AG04450 (cell line): ENCODE measurements around the gene SSBP1. TPM values are rescaled to one million over a fixed set of nuclear protein-coding genes. Genes with fewer than 3 reads are reported as not detected.
A peak's percentile ranks its signal among the peaks of the same experiment; 100 is the strongest.

ENCODE experiments used
- CTCF ChIA-PET: fragments of 300-600, 350-600 bp; formaldehyde crosslinking; extraction: SDS; loops from one replicate; lab custom pipeline; 2022; ENCODE audit warnings: antibody characterized with exemption, inconsistent platforms; lab: Charles Lee
- POLR2A ChIA-PET: fragments of 350-600 bp; formaldehyde crosslinking; extraction: SDS; loops from one replicate; lab custom pipeline; 2021; ENCODE audit warnings: antibody characterized with exemption, inconsistent platforms; lab: Yijun Ruan, JAX
- DNase-seq: peaks from one replicate; pipeline ENCODE4 v3.0.0-alpha.2; 2011; ENCODE audit warnings: low read depth, low spot score
- H3K27ac ChIP-seq: one replicate; pipeline ENCODE4 v1.5.1; 2012; ENCODE audit warnings: low read depth, low read length, control low read depth
- H3K27me3 ChIP-seq: one replicate; pipeline ENCODE4 v1.6.0; 2012; ENCODE audit warnings: low read length; ENCODE audit not compliant: control insufficient read depth, insufficient read depth
- H3K4me3 ChIP-seq: 2 replicates; pipeline ENCODE4 v1.5.1; 2011; ENCODE audit warnings: mild to moderate bottlenecking, low read depth, low read length, control low read depth
- H3K9me3 ChIP-seq: 2 replicates; pipeline ENCODE4 v1.5.1; 2012; ENCODE audit warnings: low read length; ENCODE audit not compliant: control insufficient read depth, insufficient read depth
- polyA plus RNA-seq: library from polyadenylated mRNA; depleted of rRNA; stranded (reverse); fragments of >200 nt; gene quantifications from 2 replicates; pipeline ENCODE4 v1.2.3, GENCODE V29; 2011
- TF ChIP-seq, protein P1 (sequence below): IDR thresholded peaks from 2 replicates; pipeline ENCODE4 v1.5.1; 2011; ENCODE audit warnings: low read depth, low read length, control low read depth, inconsistent platforms

Gene SSBP1
- polyA plus RNA-seq, 1 experiment = 212 TPM

- no peak for DNase-seq
- Histone ChIP-seq H3K27me3 (no peaks in the 10 kb centered on the region), H3K27ac (no peak overlapping the region), H3K4me3 (no peak overlapping the region), H3K9me3 (no peaks in the 10 kb centered on the region)
- ChIA-PET POLR2A (no interaction called here), CTCF (interaction anchor here (1.0 kb wide), 1 partner anchor 42 kb away, joined by 4 read pairs; no protein-coding TSS in a partner anchor)
- TF ChIP-seq, protein P1, sequence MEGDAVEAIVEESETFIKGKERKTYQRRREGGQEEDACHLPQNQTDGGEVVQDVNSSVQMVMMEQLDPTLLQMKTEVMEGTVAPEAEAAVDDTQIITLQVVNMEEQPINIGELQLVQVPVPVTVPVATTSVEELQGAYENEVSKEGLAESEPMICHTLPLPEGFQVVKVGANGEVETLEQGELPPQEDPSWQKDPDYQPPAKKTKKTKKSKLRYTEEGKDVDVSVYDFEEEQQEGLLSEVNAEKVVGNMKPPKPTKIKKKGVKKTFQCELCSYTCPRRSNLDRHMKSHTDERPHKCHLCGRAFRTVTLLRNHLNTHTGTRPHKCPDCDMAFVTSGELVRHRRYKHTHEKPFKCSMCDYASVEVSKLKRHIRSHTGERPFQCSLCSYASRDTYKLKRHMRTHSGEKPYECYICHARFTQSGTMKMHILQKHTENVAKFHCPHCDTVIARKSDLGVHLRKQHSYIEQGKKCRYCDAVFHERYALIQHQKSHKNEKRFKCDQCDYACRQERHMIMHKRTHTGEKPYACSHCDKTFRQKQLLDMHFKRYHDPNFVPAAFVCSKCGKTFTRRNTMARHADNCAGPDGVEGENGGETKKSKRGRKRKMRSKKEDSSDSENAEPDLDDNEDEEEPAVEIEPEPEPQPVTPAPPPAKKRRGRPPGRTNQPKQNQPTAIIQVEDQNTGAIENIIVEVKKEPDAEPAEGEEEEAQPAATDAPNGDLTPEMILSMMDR = no peak
Observed at GRCh38 chr7:141695803-141696289, 42.3 kb upstream of the SSBP1 start.

DNA sequence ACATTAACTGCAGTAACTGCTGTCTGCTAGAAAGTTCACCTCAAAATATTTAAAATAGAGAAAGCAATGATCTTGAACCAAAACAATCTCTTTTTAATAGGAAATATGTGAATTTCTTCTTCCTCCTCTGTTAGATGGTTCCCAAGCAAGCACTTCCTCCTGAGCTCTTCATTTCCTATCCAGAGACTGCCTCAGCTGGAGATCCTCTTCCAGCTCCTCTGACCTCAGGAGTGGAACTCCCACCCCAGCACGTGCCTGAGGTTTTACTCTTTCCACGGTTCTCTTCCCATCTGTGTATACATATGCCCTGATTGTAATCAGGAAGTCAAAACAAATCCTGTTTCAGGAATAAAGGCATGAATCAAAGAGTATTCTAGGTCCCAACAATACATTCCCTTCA is 41.8 kb upstream of the SSBP1 start:
- Histone ChIP-seq H3K27ac (no peak overlapping the region), H3K4me3 (no peak overlapping the region), H3K27me3 (no peaks in the 10 kb centered on the region), H3K9me3 (no peaks in the 10 kb centered on the region)
- no peak for DNase-seq
- ChIA-PET CTCF (interaction anchor here (1.0 to 1.1 kb wide), 2 partner anchors 41 to 42 kb away, joined by 3 to 4 read pairs; partner anchors contain the start of gene SSBP1), POLR2A (interaction anchor here (0.8 kb wide), 1 partner anchor 42 kb away, joined by 3 read pairs; the partner anchor contains the start of gene SSBP1)
- TF ChIP-seq, protein P1 = no peak

GRCh38 chr7:141697211-141697871 is 40.8 kb upstream of the SSBP1 start:
- DNase-seq = peak; percentile 11
- Histone ChIP-seq H3K4me3 (no peak overlapping the region), H3K27ac (no peak overlapping the region), H3K27me3 (no peaks in the 10 kb centered on the region), H3K9me3 (no peaks in the 10 kb centered on the region)
- TF ChIP-seq, protein P1 = no peak
- CTCF ChIA-PET = interaction anchor here (1.1 kb wide), 1 partner anchor 40 kb away, joined by 3 read pairs; the partner anchor contains the start of gene SSBP1
- POLR2A ChIA-PET = interaction anchor here (0.8 kb wide), 1 partner anchor 41 kb away, joined by 3 read pairs; the partner anchor contains the start of gene SSBP1

GRCh38 chr7:141698247-141699015 is 39.7 kb upstream of the SSBP1 start:
- Histone ChIP-seq H3K27ac (no peak overlapping the region), H3K27me3 (peaks cover 3% of the 10 kb centered on the region), H3K4me3 (no peak overlapping the region), H3K9me3 (no peaks in the 10 kb centered on the region)
- no peak for DNase-seq
- CTCF ChIA-PET = interaction anchor here (1.2 kb wide), 1 partner anchor 48 kb away, joined by 3 read pairs; no protein-coding TSS in a partner anchor
- TF ChIP-seq, protein P1 = no peak
- POLR2A ChIA-PET = interaction anchor here (1.0 kb wide), 1 partner anchor 40 kb away, joined by 4 read pairs; the partner anchor contains the start of gene SSBP1
